AG10803 (cell line): Measurements from ENCODE around the gene SPCS2.
"Not testable (repeated sequence)": the region's sequence is repeated elsewhere in the genome, so short reads cannot be mapped to it uniquely, and the experiment has no call there.

Experiments
- DNase-seq: peaks from one replicate; pipeline ENCODE4 v3.0.0; 2010; ENCODE audit warnings: low read depth
- H3K4me3 ChIP-seq: 2 replicates; pipeline ENCODE4 v1.5.1; 2011; ENCODE audit warnings: mild to moderate bottlenecking, low read length, control low read depth
- TF ChIP-seq, protein P1 (sequence below): conservative IDR thresholded peaks from 2 replicates; pipeline ENCODE4 v1.5.1; 2011; ENCODE audit warnings: mild to moderate bottlenecking, low read length, control low read depth, inconsistent platforms

SPCS2 gene

DNA sequence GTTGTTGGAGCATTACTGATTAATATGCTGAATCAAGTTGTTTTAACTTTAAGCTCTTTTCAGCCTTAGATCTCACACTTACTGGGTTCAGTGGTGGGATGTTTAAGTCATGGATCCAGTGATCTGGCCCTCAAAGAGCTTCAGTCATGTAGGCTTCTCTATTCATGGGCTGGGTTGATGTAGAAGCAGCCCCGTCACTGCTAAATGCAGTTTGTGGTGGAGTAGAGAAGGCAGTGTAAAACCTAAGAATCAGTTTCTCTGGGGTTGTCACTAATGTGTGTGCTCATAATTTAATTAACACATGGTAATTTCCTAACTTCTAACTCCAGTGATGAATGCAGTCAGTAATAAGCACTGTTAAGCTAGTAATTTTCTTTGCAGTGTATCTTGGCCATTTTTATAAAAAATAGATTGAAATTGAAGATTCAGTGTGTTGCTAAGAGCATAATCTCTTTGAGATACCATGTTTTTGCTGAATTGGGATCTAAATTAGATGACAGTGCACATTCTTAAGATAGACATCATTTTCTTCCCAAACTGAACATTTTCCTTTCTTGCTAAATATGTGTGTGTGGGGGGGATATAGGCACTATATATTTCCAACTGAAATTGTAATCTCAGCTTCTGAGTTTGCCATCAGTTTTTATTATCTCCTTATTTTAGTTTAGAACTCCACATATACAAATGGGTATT is 9.0 kb downstream of the SPCS2 start:
- no peak for DNase-seq
- TF ChIP-seq, protein P1, sequence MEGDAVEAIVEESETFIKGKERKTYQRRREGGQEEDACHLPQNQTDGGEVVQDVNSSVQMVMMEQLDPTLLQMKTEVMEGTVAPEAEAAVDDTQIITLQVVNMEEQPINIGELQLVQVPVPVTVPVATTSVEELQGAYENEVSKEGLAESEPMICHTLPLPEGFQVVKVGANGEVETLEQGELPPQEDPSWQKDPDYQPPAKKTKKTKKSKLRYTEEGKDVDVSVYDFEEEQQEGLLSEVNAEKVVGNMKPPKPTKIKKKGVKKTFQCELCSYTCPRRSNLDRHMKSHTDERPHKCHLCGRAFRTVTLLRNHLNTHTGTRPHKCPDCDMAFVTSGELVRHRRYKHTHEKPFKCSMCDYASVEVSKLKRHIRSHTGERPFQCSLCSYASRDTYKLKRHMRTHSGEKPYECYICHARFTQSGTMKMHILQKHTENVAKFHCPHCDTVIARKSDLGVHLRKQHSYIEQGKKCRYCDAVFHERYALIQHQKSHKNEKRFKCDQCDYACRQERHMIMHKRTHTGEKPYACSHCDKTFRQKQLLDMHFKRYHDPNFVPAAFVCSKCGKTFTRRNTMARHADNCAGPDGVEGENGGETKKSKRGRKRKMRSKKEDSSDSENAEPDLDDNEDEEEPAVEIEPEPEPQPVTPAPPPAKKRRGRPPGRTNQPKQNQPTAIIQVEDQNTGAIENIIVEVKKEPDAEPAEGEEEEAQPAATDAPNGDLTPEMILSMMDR = no peak
- H3K4me3 ChIP-seq = no peak overlapping the region

DNA sequence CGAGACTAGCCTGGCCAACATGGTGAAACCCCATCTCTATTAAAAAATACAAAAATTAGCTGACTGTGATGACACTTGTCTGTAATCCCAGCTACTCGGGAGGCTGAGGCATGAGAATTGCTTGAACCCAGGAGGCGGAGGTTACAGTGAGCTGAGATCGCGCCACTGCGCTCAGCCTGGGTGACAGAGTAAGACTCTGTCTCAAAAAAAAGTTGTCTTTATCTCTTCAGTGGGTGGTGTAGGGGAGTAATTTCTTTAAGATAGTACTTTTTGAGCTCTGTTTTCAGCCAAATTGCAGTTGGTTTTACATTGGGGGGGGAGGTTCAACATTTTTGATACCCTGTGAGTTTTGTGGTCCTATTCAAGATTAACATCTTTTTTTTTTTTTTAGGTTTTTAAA is 11.1 kb downstream of the SPCS2 start:
- DNase-seq, H3K4me3 ChIP-seq: not testable (repeated sequence)

DNA sequence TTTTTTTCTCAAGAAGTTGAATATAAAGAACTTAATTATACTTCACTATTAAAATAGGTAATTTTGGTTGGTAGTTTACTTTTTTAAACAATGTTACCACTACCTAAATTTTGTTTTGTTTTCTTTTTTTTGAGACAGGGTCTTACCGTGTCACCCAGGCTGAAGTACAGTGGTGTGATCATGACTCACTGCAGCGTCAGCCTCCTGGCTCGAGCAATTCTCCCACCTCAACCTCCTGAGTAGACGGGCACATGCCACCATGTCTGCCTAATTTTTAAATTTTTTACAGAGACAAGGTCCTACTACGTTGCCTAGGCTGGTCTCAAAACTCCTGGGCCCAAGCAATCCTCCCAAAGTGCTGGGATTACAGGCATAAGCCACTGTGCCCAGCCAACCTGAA is 17.6 kb downstream of the SPCS2 start:
- H3K4me3 ChIP-seq = no peak overlapping the region
- no peak for DNase-seq
- TF ChIP-seq, protein P1 = no peak

DNA sequence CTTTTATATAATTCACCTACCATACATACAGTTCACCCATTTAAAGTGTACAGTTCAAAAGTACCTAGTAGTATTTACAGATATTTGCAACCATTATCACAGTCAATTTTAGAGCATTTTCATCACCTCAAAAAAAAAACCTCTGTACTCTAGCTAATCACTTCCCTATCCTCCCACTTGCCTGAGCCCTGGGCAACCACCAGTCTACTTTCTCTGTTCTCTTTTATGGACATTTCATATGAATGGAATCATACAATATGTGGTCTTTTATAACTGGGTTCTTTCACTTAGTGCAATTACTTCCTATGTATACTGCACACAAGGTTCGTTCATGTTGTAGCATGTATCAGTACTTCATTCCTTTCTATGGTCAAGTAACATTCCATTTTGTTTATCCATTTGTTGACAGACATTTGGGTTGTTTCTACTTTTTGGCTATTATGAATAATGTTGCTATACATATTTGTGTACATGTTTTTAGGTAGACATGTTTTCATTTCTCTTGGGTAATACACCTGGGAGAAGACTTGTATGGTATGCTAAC is 21.9 kb downstream of the SPCS2 start:
- TF ChIP-seq, protein P1 = no peak
- no peak overlapping the region for H3K4me3 ChIP-seq
- no peak for DNase-seq

DNA sequence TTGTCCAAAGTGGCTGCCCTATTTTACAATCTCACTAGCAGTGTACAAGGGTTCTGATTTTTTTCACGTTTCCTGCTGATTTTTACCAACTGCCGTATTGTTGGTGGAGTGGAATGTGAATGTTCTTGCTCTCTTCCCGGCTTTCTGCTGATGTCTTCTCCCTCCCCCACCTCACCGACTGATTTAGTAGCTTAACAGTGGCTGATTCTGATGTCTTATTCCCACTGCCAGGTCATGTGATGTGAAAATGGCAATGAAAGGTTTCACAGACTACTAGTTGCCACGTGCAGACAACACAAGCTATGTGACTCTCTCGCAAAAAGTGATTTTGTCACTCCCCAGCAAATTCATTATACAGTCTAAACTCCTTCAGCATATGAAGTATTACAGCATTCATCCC is 22.4 kb downstream of the SPCS2 start:
- TF ChIP-seq, protein P1 = no peak
- no peak overlapping the region for H3K4me3 ChIP-seq
- no peak for DNase-seq

DNA sequence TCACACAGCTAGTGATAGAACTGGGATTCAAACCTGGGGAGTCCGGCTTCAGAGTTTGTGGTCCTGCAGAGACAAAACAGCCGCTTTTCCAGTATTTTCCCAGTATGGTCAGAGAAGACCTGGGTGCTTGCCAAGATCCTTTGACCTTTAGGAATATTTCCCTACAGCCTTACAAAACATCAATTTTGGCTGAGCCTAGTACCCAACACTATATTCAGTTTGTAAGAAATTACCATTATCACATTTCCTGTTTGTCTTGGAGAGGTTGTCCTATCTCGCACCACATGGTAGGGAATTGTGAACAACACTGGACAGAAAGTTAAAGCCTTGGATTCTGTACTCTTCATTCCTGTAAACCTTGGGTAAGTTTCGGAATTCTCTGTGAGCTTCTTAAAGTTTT is 29.0 kb downstream of the SPCS2 start:
- TF ChIP-seq, protein P1 = no peak
- DNase-seq = no peak

DNA sequence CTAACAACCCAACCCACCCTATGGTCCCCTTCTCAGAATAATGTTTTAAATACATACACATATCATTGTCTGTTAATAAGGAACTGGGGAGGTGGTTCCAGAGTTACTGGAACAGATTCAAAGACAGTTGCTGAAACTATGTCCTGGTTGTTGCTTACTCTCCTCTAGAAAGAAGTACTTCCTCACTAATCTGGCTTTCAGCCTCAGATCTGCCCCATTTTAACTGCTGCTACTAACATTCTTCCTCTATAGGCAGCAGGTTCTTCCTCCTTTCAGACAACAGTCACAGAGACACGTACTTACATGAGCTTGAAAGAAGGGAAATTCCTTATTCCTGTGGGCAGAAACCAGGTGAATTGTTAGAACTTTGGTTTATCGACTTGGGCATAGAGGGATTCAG is 31.6 kb downstream of the SPCS2 start:
- TF ChIP-seq, protein P1 = no peak

More for the DNA sequence above, 29.0 kb downstream of the SPCS2 start:
- H3K4me3 ChIP-seq = no peak overlapping the region

More for the DNA sequence above, 31.6 kb downstream of the SPCS2 start:
- no peak for DNase-seq
- no peak overlapping the region for H3K4me3 ChIP-seq
